Thyroid gland (tissue), 4 donors: Measurements from ENCODE around the gene PTPRJ.

Experiments used
- POLR2A ChIP-seq, 2 donors: fragments of 450-650 bp; IDR thresholded peaks; one replicate each; pipeline ENCODE4 v1.6.1; 2017; ENCODE audit warnings: antibody characterized with exemption in 2 of 2, mild to moderate bottlenecking in 2 of 2, moderate library complexity in 1 of 2
- TF ChIP-seq, protein P1 (sequence below), 6 experiments: fragments of 200-600 bp in 3 of 6; fragments of 450-650 bp in 3 of 6; sonication (generic) in 3 of 6; IDR thresholded peaks; one replicate each; pipeline ENCODE4 v1.5.1; 2016 to 2019; ENCODE audit warnings: antibody characterized with exemption in 6 of 6, mild to moderate bottlenecking in 2 of 6, inconsistent platforms in 1 of 6, moderate library complexity in 1 of 6

DNA sequence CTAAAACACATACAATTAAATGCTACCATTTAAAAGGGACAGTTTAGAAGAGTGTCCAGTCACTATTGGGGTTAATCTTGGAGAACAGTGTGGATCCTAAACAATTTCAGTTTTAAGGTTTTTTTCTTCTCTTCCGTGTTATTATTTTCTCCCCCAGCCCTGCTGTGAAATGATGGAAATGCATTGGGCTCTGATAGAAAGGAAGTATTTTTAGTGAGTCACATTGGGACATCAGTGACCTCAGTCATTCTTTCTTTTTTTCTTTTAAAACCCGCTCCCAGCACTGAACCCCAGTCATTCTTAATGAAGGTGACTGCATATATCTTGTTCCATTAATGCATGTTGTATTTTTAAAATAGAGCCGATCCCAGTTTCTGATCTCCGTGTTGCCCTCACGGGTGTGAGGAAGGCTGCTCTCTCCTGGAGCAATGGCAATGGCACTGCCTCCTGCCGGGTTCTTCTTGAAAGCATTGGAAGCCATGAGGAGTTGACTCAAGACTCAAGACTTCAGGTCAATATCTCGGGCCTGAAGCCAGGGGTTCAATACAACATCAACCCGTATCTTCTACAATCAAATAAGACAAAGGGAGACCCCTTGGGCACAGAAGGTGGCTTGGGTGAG, 143.0 kb downstream of the PTPRJ start:
- TF ChIP-seq, protein P1, sequence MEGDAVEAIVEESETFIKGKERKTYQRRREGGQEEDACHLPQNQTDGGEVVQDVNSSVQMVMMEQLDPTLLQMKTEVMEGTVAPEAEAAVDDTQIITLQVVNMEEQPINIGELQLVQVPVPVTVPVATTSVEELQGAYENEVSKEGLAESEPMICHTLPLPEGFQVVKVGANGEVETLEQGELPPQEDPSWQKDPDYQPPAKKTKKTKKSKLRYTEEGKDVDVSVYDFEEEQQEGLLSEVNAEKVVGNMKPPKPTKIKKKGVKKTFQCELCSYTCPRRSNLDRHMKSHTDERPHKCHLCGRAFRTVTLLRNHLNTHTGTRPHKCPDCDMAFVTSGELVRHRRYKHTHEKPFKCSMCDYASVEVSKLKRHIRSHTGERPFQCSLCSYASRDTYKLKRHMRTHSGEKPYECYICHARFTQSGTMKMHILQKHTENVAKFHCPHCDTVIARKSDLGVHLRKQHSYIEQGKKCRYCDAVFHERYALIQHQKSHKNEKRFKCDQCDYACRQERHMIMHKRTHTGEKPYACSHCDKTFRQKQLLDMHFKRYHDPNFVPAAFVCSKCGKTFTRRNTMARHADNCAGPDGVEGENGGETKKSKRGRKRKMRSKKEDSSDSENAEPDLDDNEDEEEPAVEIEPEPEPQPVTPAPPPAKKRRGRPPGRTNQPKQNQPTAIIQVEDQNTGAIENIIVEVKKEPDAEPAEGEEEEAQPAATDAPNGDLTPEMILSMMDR (IDR thresholded peaks at IDR 0.05), result no peak
- no peak for TF ChIP-seq POLR2A (IDR thresholded peaks at IDR 0.05)
